Activated effector memory CD4-positive, alpha-beta T cell treated with Interleukin-2 at 50 U/mL for 16 hours (primary cell): ENCODE data around the gene CREBBP.
"Not testable (repeated sequence)": the region's sequence is repeated elsewhere in the genome, so short reads cannot be mapped to it uniquely, and the experiment has no call there.

Source experiments
- DNase-seq: peaks from one replicate; pipeline ENCODE4 v3.0.0-alpha.2; 2020

CREBBP gene

GRCh38 chr16:3731126-3731935 is 149.2 kb downstream of the CREBBP start:
- no peak for DNase-seq

- DNase-seq: no peak
These were observed 150.1 kb downstream of the CREBBP start for GRCh38 chr16:3730161-3731125.

- DNase-seq: no peak
These were observed 151.1 kb downstream of the CREBBP start for GRCh38 chr16:3729161-3730112.

GRCh38 chr16:3728424-3729160 is 151.9 kb downstream of the CREBBP start:
- DNase-seq: no peak

- no peak for DNase-seq
These were observed 152.6 kb downstream of the CREBBP start for GRCh38 chr16:3727806-3728381.

- DNase-seq: no peak
These were observed 154.4 kb downstream of the CREBBP start for GRCh38 chr16:3726021-3726687.

GRCh38 chr16:3725276-3725675 is 155.2 kb downstream of the CREBBP start:
- no peak for DNase-seq

GRCh38 chr16:3722508-3722907 is 158.0 kb downstream of the CREBBP start:
- DNase-seq: no peak

GRCh38 chr16:3720418-3720817 is 160.1 kb downstream of the CREBBP start:
- DNase-seq: no peak

GRCh38 chr16:3718628-3719027 is 161.9 kb downstream of the CREBBP start:
- no peak for DNase-seq

GRCh38 chr16:3718019-3718391 is 162.5 kb downstream of the CREBBP start:
- no peak for DNase-seq

GRCh38 chr16:3717235-3718018 is 163.1 kb downstream of the CREBBP start, which contains the start of gene TRAP1:
Gene TRAP1 (minus strand): TSS chr16:3717524. CDS start chr16:3717508, 16 bp downstream.
- peak; percentile 89 for DNase-seq

- no peak for DNase-seq
These were observed 163.7 kb downstream of the CREBBP start for GRCh38 chr16:3716831-3717234.

GRCh38 chr16:3715430-3715829 is 165.1 kb downstream of the CREBBP start:
- DNase-seq: no peak

- not testable (repeated sequence) for DNase-seq
These were observed 166.1 kb downstream of the CREBBP start for GRCh38 chr16:3714378-3714777.

- DNase-seq: no peak
These were observed 166.8 kb downstream of the CREBBP start for GRCh38 chr16:3713587-3714242.

- no peak for DNase-seq
These were observed 167.6 kb downstream of the CREBBP start for GRCh38 chr16:3712861-3713372.

GRCh38 chr16:3706253-3707012 is 174.1 kb downstream of the CREBBP start:
- DNase-seq: no peak
